Esophagus squamous epithelium (tissue), 5 donors: ENCODE results near the gene ANAPC15. TPM values are rescaled to one million over a fixed set of nuclear protein-coding genes. Genes with fewer than 3 reads are reported as not detected.
A peak's percentile ranks its signal among the peaks of the same experiment; 100 is the strongest.

Experiments
- DNase-seq: peaks from one replicate; lab custom pipeline; 2025; lab: John Stamatoyannopoulos, UW
- H3K27ac ChIP-seq, 4 donors: fragments of 200-600 bp; sonication (generic); one replicate each; pipeline ENCODE4 v1.5.1; 2016 to 2019; ENCODE audit warnings: mild to moderate bottlenecking in 1 of 4
- H3K27me3 ChIP-seq, 4 donors: fragments of 200-600 bp; sonication (generic); 1 replicate in 3 of 4; 2 replicates in 1 of 4; pipeline versions ENCODE4 v1.5.1 to v1.6.0; 2017 to 2021; ENCODE audit warnings: antibody characterized with exemption in 1 of 4
- H3K36me3 ChIP-seq, 3 donors: fragments of 200-600 bp; sonication (generic); one replicate each; pipeline ENCODE4 v1.5.1; 2016 to 2019
- H3K4me1 ChIP-seq, 3 donors: fragments of 200-600 bp; sonication (generic); one replicate each; pipeline ENCODE4 v1.5.1; 2017 to 2019
- H3K4me3 ChIP-seq, 4 donors: fragments of 200-600 bp; sonication (generic); 1 replicate in 3 of 4; 2 replicates in 1 of 4; pipeline ENCODE4 v1.5.1; 2016 to 2019; ENCODE audit warnings: mild to moderate bottlenecking in 2 of 4, moderate library complexity in 1 of 4
- H3K9me3 ChIP-seq, 3 donors: fragments of 200-600 bp; sonication (generic); one replicate each; pipeline ENCODE4 v1.5.1; 2016 to 2019
- POLR2A ChIP-seq, 4 donors: fragments of 450-650 bp; IDR thresholded peaks; one replicate each; pipeline ENCODE4 v1.6.1; 2017; ENCODE audit warnings: antibody characterized with exemption in 4 of 4, mild to moderate bottlenecking in 4 of 4, moderate library complexity in 3 of 4
- WGBS, 2 donors: methylation state at CpG; one replicate each; pipeline ENCODE4 v1.1.5; 2018; 5-methylcytosine and 5-hydroxymethylcytosine counted together
- intact Hi-C: fragments of 100-400 bp; cut with DNase I; formaldehyde crosslinking; loops from one replicate; pipeline ENCODE4 v1.15.0; 2022
- total RNA-seq, 4 donors: library from RNA; depleted of rRNA; stranded (reverse); fragments of >200 nt; gene quantifications; one replicate each; pipeline ENCODE4 v1.1.0, GENCODE V29; 2016
- TF ChIP-seq, protein P1 (sequence below), 6 experiments: fragments of 450-650 bp in 4 of 6; fragments of 200-600 bp in 2 of 6; sonication (generic) in 2 of 6; IDR thresholded peaks; one replicate each; pipeline ENCODE4 v1.5.1; 2016 to 2019; ENCODE audit warnings: antibody characterized with exemption in 6 of 6, mild to moderate bottlenecking in 4 of 6, moderate library complexity in 4 of 6
- donor health status: DM: yes; HTN: yes; CAD: no.

ANAPC15 gene
- total RNA-seq, 4 donors from 2014 or later = 17.7 to 35.3 (median 23.5) TPM

DNA sequence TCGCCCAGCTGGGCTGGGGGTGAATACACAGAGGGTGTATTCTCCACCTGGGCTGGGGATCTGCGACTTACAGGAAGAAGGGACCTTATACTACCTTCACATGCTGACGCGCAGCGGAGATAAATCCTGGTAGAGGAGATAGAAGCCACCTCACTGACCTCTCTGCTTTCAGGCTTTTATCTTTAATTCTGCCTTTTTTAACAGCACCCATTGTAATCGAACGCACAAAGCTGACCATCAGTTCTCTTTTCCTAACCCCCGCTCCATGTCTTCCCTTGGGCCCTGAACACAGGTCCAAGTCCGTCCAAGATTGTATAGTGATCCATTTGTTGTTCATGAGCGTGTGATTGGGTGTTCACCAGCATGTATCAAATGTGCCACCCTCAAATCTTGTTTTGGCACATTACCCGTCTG is 8.7 kb downstream of the ANAPC15 start:
- H3K9me3 ChIP-seq = no peaks in the 10 kb centered on the region
- peak overlapping the region; percentile 70 to 92 (median 79) for H3K4me3 ChIP-seq
- TF ChIP-seq, protein P1, sequence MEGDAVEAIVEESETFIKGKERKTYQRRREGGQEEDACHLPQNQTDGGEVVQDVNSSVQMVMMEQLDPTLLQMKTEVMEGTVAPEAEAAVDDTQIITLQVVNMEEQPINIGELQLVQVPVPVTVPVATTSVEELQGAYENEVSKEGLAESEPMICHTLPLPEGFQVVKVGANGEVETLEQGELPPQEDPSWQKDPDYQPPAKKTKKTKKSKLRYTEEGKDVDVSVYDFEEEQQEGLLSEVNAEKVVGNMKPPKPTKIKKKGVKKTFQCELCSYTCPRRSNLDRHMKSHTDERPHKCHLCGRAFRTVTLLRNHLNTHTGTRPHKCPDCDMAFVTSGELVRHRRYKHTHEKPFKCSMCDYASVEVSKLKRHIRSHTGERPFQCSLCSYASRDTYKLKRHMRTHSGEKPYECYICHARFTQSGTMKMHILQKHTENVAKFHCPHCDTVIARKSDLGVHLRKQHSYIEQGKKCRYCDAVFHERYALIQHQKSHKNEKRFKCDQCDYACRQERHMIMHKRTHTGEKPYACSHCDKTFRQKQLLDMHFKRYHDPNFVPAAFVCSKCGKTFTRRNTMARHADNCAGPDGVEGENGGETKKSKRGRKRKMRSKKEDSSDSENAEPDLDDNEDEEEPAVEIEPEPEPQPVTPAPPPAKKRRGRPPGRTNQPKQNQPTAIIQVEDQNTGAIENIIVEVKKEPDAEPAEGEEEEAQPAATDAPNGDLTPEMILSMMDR (IDR thresholded peaks at IDR 0.05) = peak in 1 of 6 experiments; percentile 2
- TF ChIP-seq POLR2A (IDR thresholded peaks at IDR 0.05) = no peak
- H3K4me1 ChIP-seq = peaks cover 27 to 47% (median 36%) of the 10 kb centered on the region in 3 donors
- peaks cover 4 to 37% (median 6%) of the 10 kb centered on the region in 3 donors for H3K36me3 ChIP-seq
- no peak for DNase-seq
- peak overlapping the region; percentile 94 to 97 (median 94) for H3K27ac ChIP-seq
- WGBS, 2 donors = 80 to 82% methylated on average over 11 of the region's 11 CpGs
- H3K27me3 ChIP-seq = no peaks in the 10 kb centered on the region
- intact Hi-C loops = no loop called here

GRCh38 chr11:72102946-72103753 is 9.3 kb downstream of the ANAPC15 start, which contains the start of gene LAMTOR1:
Gene LAMTOR1, minus strand, starts transcription at chr11:72103297. Its CDS starts 73 bp downstream, at chr11:72103224.
- Histone ChIP-seq H3K4me3 (peak within 1 kb of the TSS; percentile 70 to 92 (median 79)), H3K4me1 (peaks cover 27 to 47% (median 36%) of the 10 kb centered on the region in 3 donors), H3K27ac (peak within 1 kb of the TSS; percentile 94 to 97 (median 94)), H3K27me3 (no peaks in the 10 kb centered on the region), H3K36me3 (peaks cover 10 to 37% (median 12%) of the 10 kb centered on the region in 3 donors), H3K9me3 (no peaks in the 10 kb centered on the region)
- DNase-seq = peak; percentile 99
- intact Hi-C loops = no loop called here
- TF ChIP-seq, protein P1 (IDR thresholded peaks at IDR 0.05) = peak in 5 of 6 experiments; percentile 13 to 70 (median 53)
- peak in 3 of 4 donors; percentile 16 to 86 (median 70) for TF ChIP-seq POLR2A (IDR thresholded peaks at IDR 0.05)
- 6 to 10% methylated on average over 13 to 28 of the region's 64 CpGs for WGBS, 2 donors

- 0 to 1% methylated on average over 8 of the region's 9 CpGs for WGBS, 2 donors
- no peak for DNase-seq
- no peak for TF ChIP-seq POLR2A (IDR thresholded peaks at IDR 0.05)
- TF ChIP-seq, protein P1 (IDR thresholded peaks at IDR 0.05) = no peak
- H3K4me3 ChIP-seq = peak overlapping the region; percentile 70 to 92 (median 79)
- H3K27me3 ChIP-seq = no peaks in the 10 kb centered on the region
- H3K27ac ChIP-seq = peak overlapping the region; percentile 94 to 97 (median 94)
- peaks cover 27 to 47% (median 36%) of the 10 kb centered on the region in 3 donors for H3K4me1 ChIP-seq
- H3K9me3 ChIP-seq = no peaks in the 10 kb centered on the region
- intact Hi-C loops = no loop called here
- H3K36me3 ChIP-seq = peaks cover 15 to 37% (median 17%) of the 10 kb centered on the region in 3 donors
Observed at GRCh38 chr11:72102631-72102945, 9.9 kb downstream of the ANAPC15 start.

DNA sequence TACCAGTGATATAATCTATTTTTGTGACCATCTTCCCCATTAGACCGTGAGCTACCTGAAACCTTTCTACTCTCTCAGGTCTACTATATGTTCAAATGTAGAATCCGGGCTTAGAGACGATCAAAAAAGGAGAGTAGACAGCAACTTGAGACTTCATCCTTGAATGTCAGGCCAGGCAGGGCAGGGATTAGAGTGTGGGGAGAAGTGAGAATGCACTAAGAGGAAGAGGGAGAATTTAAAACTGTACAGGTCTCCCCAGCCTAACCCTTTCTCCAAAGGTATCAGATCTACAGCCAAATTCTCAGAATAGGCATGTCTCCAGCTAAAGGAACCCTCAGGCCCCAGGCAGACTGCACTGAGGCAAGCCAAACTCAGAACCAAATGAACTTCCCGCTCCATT is 10.3 kb downstream of the ANAPC15 start:
- peak overlapping the region; percentile 70 to 92 (median 79) for H3K4me3 ChIP-seq
- TF ChIP-seq, protein P1 (IDR thresholded peaks at IDR 0.05) = no peak
- no peak for TF ChIP-seq POLR2A (IDR thresholded peaks at IDR 0.05)
- no peaks in the 10 kb centered on the region for H3K27me3 ChIP-seq
- peak overlapping the region; percentile 94 to 97 (median 94) for H3K27ac ChIP-seq
- peaks cover 19 to 37% (median 22%) of the 10 kb centered on the region in 3 donors for H3K36me3 ChIP-seq
- H3K9me3 ChIP-seq = no peaks in the 10 kb centered on the region
- peaks cover 27 to 47% (median 36%) of the 10 kb centered on the region in 3 donors for H3K4me1 ChIP-seq
- intact Hi-C loops = no loop called here
- no peak for DNase-seq
- WGBS, 2 donors = 16 to 36% methylated on average over 4 of the region's 4 CpGs

DNA sequence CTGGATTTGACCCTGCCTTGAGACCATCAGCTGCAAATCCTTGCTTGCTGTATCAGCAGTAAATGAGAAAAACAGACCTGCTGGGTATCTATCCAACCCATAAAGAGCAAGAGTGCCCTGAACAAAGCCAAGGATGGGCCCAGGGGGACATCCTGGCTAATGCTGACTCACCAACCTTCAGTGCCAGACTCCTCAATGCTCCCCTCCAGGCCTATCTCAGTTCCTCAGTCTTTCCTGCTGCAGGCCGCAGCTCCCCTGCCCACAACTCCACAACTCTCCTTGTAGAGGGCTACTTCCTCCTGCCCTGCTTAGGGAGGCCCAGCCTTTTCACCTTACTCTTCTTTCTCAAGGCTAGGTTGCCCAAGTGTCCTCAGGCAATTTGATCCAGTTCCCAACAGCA is 12.0 kb downstream of the ANAPC15 start:
- Histone ChIP-seq H3K27me3 (no peaks in the 10 kb centered on the region), H3K4me3 (no peak overlapping the region), H3K36me3 (peaks cover 19 to 49% (median 22%) of the 10 kb centered on the region in 3 donors), H3K4me1 (peaks cover 27 to 47% (median 36%) of the 10 kb centered on the region in 3 donors), H3K9me3 (no peaks in the 10 kb centered on the region), H3K27ac (peak overlapping the region; percentile 26 to 94 (median 66))
- no peak for DNase-seq
- intact Hi-C loops = no loop called here
- 57 to 75% methylated on average over 1 of the region's 1 CpG for WGBS, 2 donors
- TF ChIP-seq POLR2A (IDR thresholded peaks at IDR 0.05) = no peak
- TF ChIP-seq, protein P1 (IDR thresholded peaks at IDR 0.05) = no peak
